Measurements from ENCODE around the gene AIMP2. TPM values are rescaled to one million over a fixed set of nuclear protein-coding genes. Genes with fewer than 3 reads are reported as not detected.
"Not testable (repeated sequence)": the region's sequence is repeated elsewhere in the genome, so short reads cannot be mapped to it uniquely, and the experiment has no call there.

The AIMP2 gene
- total RNA-seq (2014; rRNA removed; shearing (Covaris generic)): 95.7 and 98.1 TPM in 2 replicates

GRCh38 chr7:6008668-6009611 lies at the start of gene AIMP2, which contains the start of gene PMS2:
Gene AIMP2, plus strand, starts transcription at chr7:6009272. Its CDS starts 92 bp downstream, at chr7:6009364.
Gene PMS2, minus strand, starts transcription at chr7:6009049. Its CDS starts 30 bp downstream, at chr7:6009019.
- Histone ChIP-seq H3K9me3 (replicated peaks) (no peaks in the 10 kb centered on the region), H3K4me1 (replicated peaks) (no peaks in the 10 kb centered on the region), H3K27ac (peak within 1 kb of the TSS; percentile 71), H3K36me3 (peaks cover 8% of the 10 kb centered on the region), H3K27me3 (replicated peaks) (no peaks in the 10 kb centered on the region), H3K4me3 (peak within 1 kb of the TSS; percentile 58)
- DNase-seq (ENCODE audit: low read depth in 1 of 2, low spot score in 2 of 2): peak; percentile 99

GRCh38 chr7:5963205-5963604 lies 45.9 kb upstream of the AIMP2 start:
- H3K36me3 ChIP-seq; H3K4me3 ChIP-seq; H3K4me1 ChIP-seq (replicated peaks); H3K27ac ChIP-seq; H3K9me3 ChIP-seq (replicated peaks); DNase-seq (ENCODE audit: low read depth in 1 of 2, low spot score in 2 of 2); H3K27me3 ChIP-seq (replicated peaks): not testable (repeated sequence)

GRCh38 chr7:5963810-5964209 lies 45.3 kb upstream of the AIMP2 start:
- not testable (repeated sequence) for DNase-seq (ENCODE audit: low read depth in 1 of 2, low spot score in 2 of 2); H3K4me1 ChIP-seq (replicated peaks); H3K4me3 ChIP-seq

GRCh38 chr7:5970347-5970911 lies 38.6 kb upstream of the AIMP2 start, which contains the start of gene RSPH10B:
Gene RSPH10B, minus strand, starts transcription at chr7:5970689. Its CDS starts 3,573 bp downstream, at chr7:5967116.
- not testable (repeated sequence) for DNase-seq (ENCODE audit: low read depth in 1 of 2, low spot score in 2 of 2); H3K4me3 ChIP-seq; H3K36me3 ChIP-seq; H3K9me3 ChIP-seq (replicated peaks); H3K4me1 ChIP-seq (replicated peaks); H3K27me3 ChIP-seq (replicated peaks); H3K27ac ChIP-seq

More at GRCh38 chr7:5963810-5964209, 45.3 kb upstream of the AIMP2 start:
- H3K36me3 ChIP-seq; H3K27me3 ChIP-seq (replicated peaks); H3K9me3 ChIP-seq (replicated peaks); H3K27ac ChIP-seq: not testable (repeated sequence)

- H3K4me1 ChIP-seq (replicated peaks): not testable (repeated sequence)
Measured at GRCh38 chr7:5973580-5973979, 35.5 kb upstream of the AIMP2 start.

GRCh38 chr7:5979680-5980314 lies 29.3 kb upstream of the AIMP2 start:
- not testable (repeated sequence) for H3K36me3 ChIP-seq; H3K4me1 ChIP-seq (replicated peaks); H3K27me3 ChIP-seq (replicated peaks); H3K9me3 ChIP-seq (replicated peaks); H3K27ac ChIP-seq; H3K4me3 ChIP-seq; DNase-seq (ENCODE audit: low read depth in 1 of 2, low spot score in 2 of 2)

More at GRCh38 chr7:5973580-5973979, 35.5 kb upstream of the AIMP2 start:
- H3K9me3 ChIP-seq (replicated peaks); H3K36me3 ChIP-seq; H3K27me3 ChIP-seq (replicated peaks); DNase-seq (ENCODE audit: low read depth in 1 of 2, low spot score in 2 of 2); H3K4me3 ChIP-seq; H3K27ac ChIP-seq: not testable (repeated sequence)

- H3K9me3 ChIP-seq (replicated peaks); H3K36me3 ChIP-seq; H3K27me3 ChIP-seq (replicated peaks); H3K4me1 ChIP-seq (replicated peaks); DNase-seq (ENCODE audit: low read depth in 1 of 2, low spot score in 2 of 2); H3K27ac ChIP-seq; H3K4me3 ChIP-seq: not testable (repeated sequence)
Measured at GRCh38 chr7:5987061-5987460, 22.0 kb upstream of the AIMP2 start.

GRCh38 chr7:5997210-5997808 lies 11.8 kb upstream of the AIMP2 start:
- no peak overlapping the region for H3K27ac ChIP-seq
- no peaks in the 10 kb centered on the region for H3K4me1 ChIP-seq (replicated peaks)
- DNase-seq (ENCODE audit: low read depth in 1 of 2, low spot score in 2 of 2): peak; percentile 51 to 69
- peaks cover 29% of the 10 kb centered on the region for H3K36me3 ChIP-seq
- H3K27me3 ChIP-seq (replicated peaks): no peaks in the 10 kb centered on the region
- no peak overlapping the region for H3K4me3 ChIP-seq
- H3K9me3 ChIP-seq (replicated peaks): no peaks in the 10 kb centered on the region

GRCh38 chr7:6007386-6007785 lies 1.7 kb upstream of the AIMP2 start:
- Histone ChIP-seq H3K9me3 (replicated peaks) (no peaks in the 10 kb centered on the region), H3K4me3 (no peak overlapping the region), H3K27ac (no peak overlapping the region), H3K36me3 (peaks cover 5% of the 10 kb centered on the region; the same call in 1 of the 2 replicates), H3K4me1 (replicated peaks) (no peaks in the 10 kb centered on the region), H3K27me3 (replicated peaks) (no peaks in the 10 kb centered on the region)
- DNase-seq (ENCODE audit: low read depth in 1 of 2, low spot score in 2 of 2): no peak

GRCh38 chr7:6007835-6008590 lies 1.1 kb upstream of the AIMP2 start:
- H3K27me3 ChIP-seq (replicated peaks); H3K4me1 ChIP-seq (replicated peaks); H3K36me3 ChIP-seq; DNase-seq (ENCODE audit: low read depth in 1 of 2, low spot score in 2 of 2); H3K9me3 ChIP-seq (replicated peaks); H3K27ac ChIP-seq: not testable (repeated sequence)
- H3K4me3 ChIP-seq: peak overlapping the region; percentile 58

- not testable (repeated sequence) for H3K4me3 ChIP-seq
Measured at GRCh38 chr7:6010370-6010769, 1.3 kb downstream of the AIMP2 start.

GRCh38 chr7:6011541-6011940 lies 2.5 kb downstream of the AIMP2 start:
- H3K4me3 ChIP-seq: no peak overlapping the region
- H3K9me3 ChIP-seq (replicated peaks): no peaks in the 10 kb centered on the region
- H3K4me1 ChIP-seq (replicated peaks): no peaks in the 10 kb centered on the region
- DNase-seq (ENCODE audit: low read depth in 1 of 2, low spot score in 2 of 2): no peak
- H3K27ac ChIP-seq: no peak overlapping the region
- no peaks in the 10 kb centered on the region for H3K27me3 ChIP-seq (replicated peaks)
- peaks cover 27% of the 10 kb centered on the region for H3K36me3 ChIP-seq

More at GRCh38 chr7:6010370-6010769, 1.3 kb downstream of the AIMP2 start:
- H3K27me3 ChIP-seq (replicated peaks); DNase-seq (ENCODE audit: low read depth in 1 of 2, low spot score in 2 of 2); H3K4me1 ChIP-seq (replicated peaks); H3K27ac ChIP-seq; H3K9me3 ChIP-seq (replicated peaks): not testable (repeated sequence)
- H3K36me3 ChIP-seq: peaks cover 15% of the 10 kb centered on the region

Data from SJSA1 (cell line).